ENCODE results near the gene KLF13. TPM values are rescaled to one million over a fixed set of nuclear protein-coding genes. Genes with fewer than 3 reads are reported as not detected.

The KLF13 gene
- total RNA-seq, 2 donors from 2014 or later: 18.7 to 18.9 TPM

GRCh38 chr15:31278544-31279220 is 48.0 kb upstream of the KLF13 start:
- no peak overlapping the region for H3K9ac ChIP-seq (ENCODE audit: extremely low read depth, low read length, poor library complexity, severe bottlenecking)
- peaks cover under 1% of the 10 kb centered on the region for H3K9me3 Mint-ChIP-seq
- H3K27ac Mint-ChIP-seq: no peak overlapping the region
- no peak overlapping the region for H3K4me3 ChIP-seq (ENCODE audit: low read length)
- peaks cover 6% of the 10 kb centered on the region for H3K4me1 ChIP-seq (ENCODE audit: control insufficient read depth, insufficient read depth, low read length)
- WGBS, 2 experiments (ENCODE audit: insufficient coverage in 1 of 2, insufficient read length in 1 of 2): 94% methylated on average over 8 to 18 of the region's 18 CpGs
- TF ChIP-seq CTCF (conservative IDR thresholded peaks at IDR 0.05): no peak
- peaks cover 16% of the 10 kb centered on the region for H3K4me1 Mint-ChIP-seq
- H3K4me3 Mint-ChIP-seq: no peak overlapping the region
- no peaks in the 10 kb centered on the region for H3K36me3 ChIP-seq (ENCODE audit: control insufficient read depth, insufficient read depth, low read length)
- peaks cover 3% of the 10 kb centered on the region for H3K9me3 ChIP-seq (ENCODE audit: control insufficient read depth, low read length)
- H3K27ac ChIP-seq (ENCODE audit: low read depth, low read length): no peak overlapping the region
- peaks cover 4% of the 10 kb centered on the region for H3K27me3 Mint-ChIP-seq (ENCODE audit: insufficient read depth)
- H3K36me3 Mint-ChIP-seq (ENCODE audit: low read depth): no peaks in the 10 kb centered on the region
- DNase-seq: peak; percentile 38
- H3K27me3 ChIP-seq (ENCODE audit: control insufficient read depth, insufficient read depth, low read length, poor library complexity, severe bottlenecking): no peaks in the 10 kb centered on the region

GRCh38 chr15:31279221-31280045 is 47.2 kb upstream of the KLF13 start:
- Histone ChIP-seq H3K9me3 (ENCODE audit: control insufficient read depth, low read length) (peaks cover 4% of the 10 kb centered on the region), H3K36me3 (ENCODE audit: control insufficient read depth, insufficient read depth, low read length) (no peaks in the 10 kb centered on the region), H3K9ac (ENCODE audit: extremely low read depth, low read length, poor library complexity, severe bottlenecking) (no peak overlapping the region), H3K27me3 (ENCODE audit: control insufficient read depth, insufficient read depth, low read length, poor library complexity, severe bottlenecking) (no peaks in the 10 kb centered on the region), H3K27ac (ENCODE audit: low read depth, low read length) (peak overlapping the region; percentile 87), H3K4me3 (ENCODE audit: low read length) (no peak overlapping the region), H3K4me1 (ENCODE audit: control insufficient read depth, insufficient read depth, low read length) (peaks cover 6% of the 10 kb centered on the region)
- DNase-seq: no peak
- Mint-ChIP-seq H3K27ac (no peak overlapping the region), H3K36me3 (ENCODE audit: low read depth) (no peaks in the 10 kb centered on the region), H3K4me3 (no peak overlapping the region), H3K27me3 (ENCODE audit: insufficient read depth) (peaks cover 4% of the 10 kb centered on the region), H3K9me3 (peaks cover 3% of the 10 kb centered on the region), H3K4me1 (peaks cover 16% of the 10 kb centered on the region)
- TF ChIP-seq CTCF (conservative IDR thresholded peaks at IDR 0.05): no peak
- 94 to 97% methylated on average over 8 to 11 of the region's 11 CpGs for WGBS, 2 experiments (ENCODE audit: insufficient coverage in 1 of 2, insufficient read length in 1 of 2)

DNA sequence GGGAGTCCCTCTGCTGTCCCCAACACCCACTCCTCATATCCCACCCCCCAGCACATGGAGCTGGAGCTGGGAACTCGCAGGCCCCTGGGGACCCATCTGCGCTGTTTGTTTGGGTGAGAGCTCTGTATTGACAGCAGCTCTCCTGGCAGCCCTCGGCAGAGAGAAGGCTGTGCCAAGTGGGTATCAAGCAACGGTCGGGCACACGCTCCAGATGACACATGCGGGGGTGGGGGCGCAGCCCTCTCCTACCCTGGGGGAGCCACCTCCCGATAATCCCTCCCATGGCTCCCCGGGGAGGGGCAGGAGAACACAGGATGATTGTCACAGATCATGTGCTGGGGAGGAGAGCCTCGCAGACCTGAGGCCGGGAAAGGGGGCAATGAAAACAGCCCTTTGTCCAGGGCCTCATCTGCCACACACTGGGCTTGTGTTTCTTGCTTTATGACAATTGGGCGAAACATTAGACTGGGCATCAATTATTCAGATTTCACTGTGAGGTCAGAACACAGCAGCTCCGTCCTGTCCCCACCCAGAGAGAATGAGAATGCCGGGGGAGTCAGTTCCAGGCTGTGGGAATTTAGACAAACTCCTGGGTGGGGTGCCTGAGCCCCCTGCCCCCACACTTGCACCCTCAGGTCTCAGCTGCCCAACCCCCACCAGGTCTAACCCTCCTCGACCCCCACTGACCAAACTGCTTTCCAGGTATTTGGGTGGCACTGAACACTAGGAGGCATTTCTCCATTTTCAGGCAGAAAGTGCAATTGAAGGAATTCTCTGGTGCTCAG is 46.4 kb upstream of the KLF13 start:
- peak; percentile 35 for DNase-seq
- H3K4me1 Mint-ChIP-seq: peaks cover 16% of the 10 kb centered on the region
- peak overlapping the region; percentile 48 for H3K27ac Mint-ChIP-seq
- Histone ChIP-seq H3K4me3 (ENCODE audit: low read length) (no peak overlapping the region), H3K27ac (ENCODE audit: low read depth, low read length) (peak overlapping the region; percentile 87), H3K9ac (ENCODE audit: extremely low read depth, low read length, poor library complexity, severe bottlenecking) (no peak overlapping the region), H3K4me1 (ENCODE audit: control insufficient read depth, insufficient read depth, low read length) (peaks cover 6% of the 10 kb centered on the region), H3K36me3 (ENCODE audit: control insufficient read depth, insufficient read depth, low read length) (no peaks in the 10 kb centered on the region), H3K9me3 (ENCODE audit: control insufficient read depth, low read length) (peaks cover 4% of the 10 kb centered on the region), H3K27me3 (ENCODE audit: control insufficient read depth, insufficient read depth, low read length, poor library complexity, severe bottlenecking) (no peaks in the 10 kb centered on the region)
- WGBS, 2 experiments (ENCODE audit: insufficient coverage in 1 of 2, insufficient read length in 1 of 2): 78 to 88% methylated on average over 6 to 16 of the region's 16 CpGs
- peaks cover 3% of the 10 kb centered on the region for H3K9me3 Mint-ChIP-seq
- H3K27me3 Mint-ChIP-seq (ENCODE audit: insufficient read depth): peaks cover 4% of the 10 kb centered on the region
- no peak for TF ChIP-seq CTCF (conservative IDR thresholded peaks at IDR 0.05)
- H3K4me3 Mint-ChIP-seq: no peak overlapping the region
- H3K36me3 Mint-ChIP-seq (ENCODE audit: low read depth): no peaks in the 10 kb centered on the region
